ENCODE measurements around the gene PKP4. TPM values are rescaled to one million over a fixed set of nuclear protein-coding genes. Genes with fewer than 3 reads are reported as not detected.
A peak's percentile ranks its signal among the peaks of the same experiment; 100 is the strongest.

The PKP4 gene
- total and polyA plus RNA-seq, 4 donors: 21.5 to 96.4 (median 32.8) TPM

DNA sequence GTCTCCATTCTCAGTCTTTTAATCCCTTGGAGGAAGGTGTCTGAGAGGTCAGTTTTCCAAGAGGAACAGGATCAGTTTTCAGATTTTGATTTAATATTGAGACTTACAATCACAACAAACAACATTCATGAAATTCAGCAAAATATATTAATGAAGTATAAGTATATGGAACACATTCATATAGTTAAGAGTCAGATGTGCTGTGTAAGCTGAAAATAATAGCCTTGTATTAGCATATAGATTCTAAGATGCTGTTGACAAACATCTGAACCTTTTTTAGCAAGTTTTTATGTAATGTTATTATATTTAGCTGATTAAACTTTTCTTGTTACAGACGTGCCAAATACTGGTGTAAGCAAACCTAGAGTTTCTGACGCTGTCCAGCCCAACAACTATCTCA, 163.9 kb downstream of the PKP4 start:
- Histone ChIP-seq H3K4me1 (ENCODE audit: control insufficient read depth in 5 of 5, insufficient read depth in 5 of 5, low read length in 5 of 5) (no peaks in the 10 kb centered on the region), H3K27ac (ENCODE audit: low read depth in 1 of 2, low read length in 1 of 2) (no peak overlapping the region), H3K27me3 (ENCODE audit: control insufficient read depth in 3 of 3, insufficient read depth in 3 of 3, low read length in 2 of 3) (no peaks in the 10 kb centered on the region), H3K36me3 (ENCODE audit: control insufficient read depth in 4 of 4, insufficient read depth in 4 of 4, low read length in 4 of 4) (peaks cover 5 to 31% (median 20%) of the 10 kb centered on the region in 4 donors), H3K9me3 (ENCODE audit: control insufficient read depth in 4 of 4, insufficient read depth in 3 of 4, low read length in 3 of 4) (no peaks in the 10 kb centered on the region), H3K4me3 (no peak overlapping the region), H3K9ac (ENCODE audit: insufficient read depth in 1 of 2, low read length in 2 of 2) (no peak overlapping the region)
- WGBS, 2 donors: 83 to 92% methylated on average over 2 of the region's 2 CpGs
- TF ChIP-seq, protein P1, sequence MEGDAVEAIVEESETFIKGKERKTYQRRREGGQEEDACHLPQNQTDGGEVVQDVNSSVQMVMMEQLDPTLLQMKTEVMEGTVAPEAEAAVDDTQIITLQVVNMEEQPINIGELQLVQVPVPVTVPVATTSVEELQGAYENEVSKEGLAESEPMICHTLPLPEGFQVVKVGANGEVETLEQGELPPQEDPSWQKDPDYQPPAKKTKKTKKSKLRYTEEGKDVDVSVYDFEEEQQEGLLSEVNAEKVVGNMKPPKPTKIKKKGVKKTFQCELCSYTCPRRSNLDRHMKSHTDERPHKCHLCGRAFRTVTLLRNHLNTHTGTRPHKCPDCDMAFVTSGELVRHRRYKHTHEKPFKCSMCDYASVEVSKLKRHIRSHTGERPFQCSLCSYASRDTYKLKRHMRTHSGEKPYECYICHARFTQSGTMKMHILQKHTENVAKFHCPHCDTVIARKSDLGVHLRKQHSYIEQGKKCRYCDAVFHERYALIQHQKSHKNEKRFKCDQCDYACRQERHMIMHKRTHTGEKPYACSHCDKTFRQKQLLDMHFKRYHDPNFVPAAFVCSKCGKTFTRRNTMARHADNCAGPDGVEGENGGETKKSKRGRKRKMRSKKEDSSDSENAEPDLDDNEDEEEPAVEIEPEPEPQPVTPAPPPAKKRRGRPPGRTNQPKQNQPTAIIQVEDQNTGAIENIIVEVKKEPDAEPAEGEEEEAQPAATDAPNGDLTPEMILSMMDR (IDR thresholded peaks at IDR 0.05; ENCODE audit: control extremely low read depth, extremely low read depth): no peak
- DNase-seq (no peak), ATAC-seq (ENCODE audit: insufficient read depth, low FRiP score) (no peak)

DNA sequence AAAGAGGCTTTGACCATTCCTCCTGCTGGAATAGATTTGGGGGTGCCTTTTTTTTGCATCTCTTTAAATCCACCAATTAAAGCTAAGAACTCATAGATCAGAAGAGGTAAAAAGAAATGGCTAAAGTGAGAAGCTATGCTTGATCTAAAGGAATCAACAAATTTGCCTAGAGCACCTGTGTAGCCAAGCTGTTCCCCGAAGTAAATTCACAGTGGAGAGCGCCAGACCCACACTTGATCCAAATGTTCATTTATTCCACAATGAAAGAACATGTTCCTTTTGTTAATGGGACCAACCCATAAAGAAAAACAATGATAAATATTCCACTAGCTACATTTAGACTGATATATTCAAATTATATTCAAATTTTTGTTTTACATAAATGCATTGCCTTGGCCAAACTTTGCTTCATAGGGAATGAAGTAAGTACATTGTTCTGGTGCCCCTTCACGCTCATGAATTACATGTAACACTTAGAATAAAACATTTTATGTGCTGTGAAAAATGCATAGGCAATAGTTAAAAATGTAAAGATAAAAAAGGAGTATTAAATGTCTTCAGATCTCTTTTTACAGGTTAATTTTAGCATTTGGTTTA, 167.4 kb downstream of the PKP4 start:
- ATAC-seq (ENCODE audit: insufficient read depth, low FRiP score) (no peak), DNase-seq (no peak)
- H3K4me1 ChIP-seq (ENCODE audit: control insufficient read depth in 5 of 5, insufficient read depth in 5 of 5, low read length in 5 of 5): no peaks in the 10 kb centered on the region
- H3K9ac ChIP-seq (ENCODE audit: insufficient read depth in 1 of 2, low read length in 2 of 2): no peak overlapping the region
- H3K27me3 ChIP-seq (ENCODE audit: control insufficient read depth in 3 of 3, insufficient read depth in 3 of 3, low read length in 2 of 3): no peaks in the 10 kb centered on the region
- TF ChIP-seq, protein P1 (IDR thresholded peaks at IDR 0.05; ENCODE audit: control extremely low read depth, extremely low read depth): no peak
- H3K27ac ChIP-seq (ENCODE audit: low read depth in 1 of 2, low read length in 1 of 2): no peak overlapping the region
- peaks cover 5 to 23% (median 18%) of the 10 kb centered on the region in 4 donors for H3K36me3 ChIP-seq (ENCODE audit: control insufficient read depth in 4 of 4, insufficient read depth in 4 of 4, low read length in 4 of 4)
- no peak overlapping the region for H3K4me3 ChIP-seq
- WGBS, 2 donors: 96 to 97% methylated on average over 3 of the region's 3 CpGs
- H3K9me3 ChIP-seq (ENCODE audit: control insufficient read depth in 4 of 4, insufficient read depth in 3 of 4, low read length in 3 of 4): no peaks in the 10 kb centered on the region

DNA sequence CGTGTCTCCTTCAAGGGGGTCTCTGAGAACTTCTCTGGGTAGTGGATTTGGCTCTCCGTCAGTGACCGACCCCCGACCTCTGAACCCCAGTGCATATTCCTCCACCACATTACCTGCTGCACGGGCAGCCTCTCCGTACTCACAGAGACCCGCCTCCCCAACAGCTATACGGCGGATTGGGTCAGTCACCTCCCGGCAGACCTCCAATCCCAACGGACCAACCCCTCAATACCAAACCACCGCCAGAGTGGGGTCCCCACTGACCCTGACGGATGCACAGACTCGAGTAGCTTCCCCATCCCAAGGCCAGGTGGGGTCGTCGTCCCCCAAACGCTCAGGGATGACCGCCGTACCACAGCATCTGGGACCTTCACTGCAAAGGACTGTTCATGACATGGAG, 168.2 kb downstream of the PKP4 start:
- WGBS, 2 donors: 97 to 98% methylated on average over 19 of the region's 19 CpGs
- Histone ChIP-seq H3K9ac (ENCODE audit: insufficient read depth in 1 of 2, low read length in 2 of 2) (no peak overlapping the region), H3K4me1 (ENCODE audit: control insufficient read depth in 5 of 5, insufficient read depth in 5 of 5, low read length in 5 of 5) (no peaks in the 10 kb centered on the region), H3K27me3 (ENCODE audit: control insufficient read depth in 3 of 3, insufficient read depth in 3 of 3, low read length in 2 of 3) (no peaks in the 10 kb centered on the region), H3K4me3 (no peak overlapping the region), H3K36me3 (ENCODE audit: control insufficient read depth in 4 of 4, insufficient read depth in 4 of 4, low read length in 4 of 4) (peaks cover 5 to 23% (median 20%) of the 10 kb centered on the region in 4 donors), H3K27ac (ENCODE audit: low read depth in 1 of 2, low read length in 1 of 2) (no peak overlapping the region), H3K9me3 (ENCODE audit: control insufficient read depth in 4 of 4, insufficient read depth in 3 of 4, low read length in 3 of 4) (no peaks in the 10 kb centered on the region)
- ATAC-seq (ENCODE audit: insufficient read depth, low FRiP score) (no peak), DNase-seq (no peak)
- TF ChIP-seq, protein P1 (IDR thresholded peaks at IDR 0.05; ENCODE audit: control extremely low read depth, extremely low read depth): no peak

DNA sequence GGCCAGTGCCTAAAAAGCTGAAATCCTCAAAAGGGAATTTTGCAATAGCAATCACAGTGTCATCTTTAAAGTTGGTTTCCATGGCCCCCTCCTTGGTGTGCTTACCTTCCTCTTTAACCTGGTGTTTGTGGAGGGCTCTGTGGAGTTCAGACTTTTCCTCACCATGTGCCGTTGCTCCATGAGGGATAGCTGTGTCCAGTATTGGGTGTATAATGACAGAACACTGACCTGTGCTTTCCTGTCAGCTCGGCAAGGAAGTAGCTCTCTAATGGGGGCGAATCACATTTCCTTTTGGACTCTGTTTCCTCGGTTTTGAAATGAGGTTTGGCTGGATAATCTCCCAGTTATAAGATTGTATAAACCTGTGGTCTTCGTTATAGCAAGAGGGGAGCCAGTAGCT, 172.4 kb downstream of the PKP4 start:
- 70 to 76% methylated on average over 5 of the region's 5 CpGs for WGBS, 2 donors

More for the DNA sequence above, 172.4 kb downstream of the PKP4 start:
- peaks cover 18 to 26% (median 23%) of the 10 kb centered on the region in 4 donors for H3K36me3 ChIP-seq (ENCODE audit: control insufficient read depth in 4 of 4, insufficient read depth in 4 of 4, low read length in 4 of 4)
- H3K27me3 ChIP-seq (ENCODE audit: control insufficient read depth in 3 of 3, insufficient read depth in 3 of 3, low read length in 2 of 3): no peaks in the 10 kb centered on the region
- peak overlapping the region in 1 of 2 donors; percentile 21 for H3K9ac ChIP-seq (ENCODE audit: insufficient read depth in 1 of 2, low read length in 2 of 2)
- DNase-seq (no peak), ATAC-seq (ENCODE audit: insufficient read depth, low FRiP score) (no peak)
- no peak overlapping the region for H3K27ac ChIP-seq (ENCODE audit: low read depth in 1 of 2, low read length in 1 of 2)
- TF ChIP-seq, protein P1 (IDR thresholded peaks at IDR 0.05; ENCODE audit: control extremely low read depth, extremely low read depth): no peak
- H3K4me3 ChIP-seq: no peak overlapping the region
- H3K9me3 ChIP-seq (ENCODE audit: control insufficient read depth in 4 of 4, insufficient read depth in 3 of 4, low read length in 3 of 4): no peaks in the 10 kb centered on the region
- no peaks in the 10 kb centered on the region for H3K4me1 ChIP-seq (ENCODE audit: control insufficient read depth in 5 of 5, insufficient read depth in 5 of 5, low read length in 5 of 5)
